Measurements from ENCODE around the gene MTF2.
"Not testable (repeated sequence)": the region's sequence is repeated elsewhere in the genome, so short reads cannot be mapped to it uniquely, and the experiment has no call there.

The MTF2 gene

DNA sequence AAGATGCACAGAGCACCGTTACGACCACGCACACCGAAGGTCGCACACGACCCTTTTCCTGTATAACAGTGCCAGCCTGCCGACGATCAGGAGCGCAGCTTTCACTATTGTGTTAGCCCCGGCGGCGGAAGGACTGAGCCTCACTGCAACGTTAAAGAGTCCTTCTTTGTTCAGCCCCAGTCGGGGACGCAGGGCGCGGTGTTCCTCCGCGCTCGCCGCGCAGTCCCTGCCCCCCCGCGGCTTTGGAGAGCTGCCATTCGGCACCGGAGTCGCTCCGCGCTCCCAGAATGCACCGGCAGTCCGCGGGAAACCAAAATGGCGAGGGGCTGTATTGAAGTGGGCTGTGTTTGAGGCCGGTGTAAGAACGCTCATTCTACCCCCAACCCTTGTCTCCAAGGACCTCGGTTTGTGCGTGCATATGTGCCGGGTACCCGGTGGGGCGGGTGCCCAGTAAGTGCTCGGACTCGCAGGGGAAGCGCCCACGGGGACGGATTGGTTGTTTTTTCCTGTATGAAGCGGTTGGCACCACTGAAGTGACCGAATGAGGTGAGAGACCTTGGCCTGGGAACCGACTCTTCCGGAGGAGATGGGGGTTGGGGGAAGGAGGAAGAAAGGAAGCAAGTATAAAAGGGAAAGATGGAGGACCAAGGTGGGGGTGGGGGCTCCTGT lies at the start of gene MTF2:
MTF2 (plus strand) TSS at position 298 of the 669 bp plus-strand sequence; CDS start at position 542, 244 bp downstream.
- peak; percentile 97 for DNase-seq

DNA sequence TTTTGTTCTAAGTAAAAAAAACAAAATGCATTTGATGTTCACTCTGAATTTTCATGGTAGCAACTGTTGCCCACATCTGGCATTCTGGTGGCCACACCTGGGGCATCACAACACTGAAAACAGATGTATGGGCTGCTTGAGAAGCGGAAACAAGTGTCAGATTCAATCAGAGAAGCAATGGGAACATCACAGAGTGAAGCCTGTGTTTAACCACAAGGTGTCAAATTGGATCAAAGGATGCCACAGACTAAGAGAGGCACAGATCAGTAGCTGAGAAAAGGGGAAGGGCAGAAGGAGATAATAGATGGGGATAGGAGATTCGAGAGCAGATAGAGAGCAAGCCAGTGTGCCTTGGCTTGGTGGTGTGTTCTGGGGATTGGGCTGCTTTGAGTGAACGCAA lies 49.8 kb upstream of the MTF2 start:
- DNase-seq = no peak

DNA sequence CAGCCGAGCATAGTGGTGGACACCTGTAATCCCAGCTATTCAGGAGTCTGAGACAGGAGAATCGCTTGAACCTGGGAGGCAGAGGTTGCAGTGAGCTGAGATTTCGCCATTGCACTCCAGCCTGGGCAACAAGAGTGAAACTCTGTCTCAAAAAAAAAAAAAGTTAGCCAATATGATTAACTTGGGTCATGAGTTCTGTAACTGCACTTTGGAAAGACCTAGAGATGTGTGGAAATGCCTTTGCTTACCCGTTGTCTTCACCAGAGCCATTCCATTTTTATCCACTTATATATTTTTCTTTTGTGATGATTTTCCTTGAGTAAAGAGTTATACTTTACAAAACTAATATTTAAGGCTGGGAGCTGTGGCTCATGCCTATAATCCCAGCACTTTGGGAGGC lies 48.9 kb upstream of the MTF2 start:
- DNase-seq = not testable (repeated sequence)

- no peak for DNase-seq
These were observed 47.4 kb upstream of the MTF2 start for GRCh38 chr1:93031711-93032110.

GRCh38 chr1:93033029-93033428 lies 46.1 kb upstream of the MTF2 start:
- no peak for DNase-seq

- DNase-seq = no peak
These were observed 45.3 kb upstream of the MTF2 start for GRCh38 chr1:93033785-93034184.

GRCh38 chr1:93034397-93034796 lies 44.7 kb upstream of the MTF2 start:
- DNase-seq = no peak

- DNase-seq = no peak
These were observed 42.4 kb upstream of the MTF2 start for GRCh38 chr1:93036672-93037071.

- no peak for DNase-seq
These were observed 36.7 kb upstream of the MTF2 start for GRCh38 chr1:93042187-93043056.

DNA sequence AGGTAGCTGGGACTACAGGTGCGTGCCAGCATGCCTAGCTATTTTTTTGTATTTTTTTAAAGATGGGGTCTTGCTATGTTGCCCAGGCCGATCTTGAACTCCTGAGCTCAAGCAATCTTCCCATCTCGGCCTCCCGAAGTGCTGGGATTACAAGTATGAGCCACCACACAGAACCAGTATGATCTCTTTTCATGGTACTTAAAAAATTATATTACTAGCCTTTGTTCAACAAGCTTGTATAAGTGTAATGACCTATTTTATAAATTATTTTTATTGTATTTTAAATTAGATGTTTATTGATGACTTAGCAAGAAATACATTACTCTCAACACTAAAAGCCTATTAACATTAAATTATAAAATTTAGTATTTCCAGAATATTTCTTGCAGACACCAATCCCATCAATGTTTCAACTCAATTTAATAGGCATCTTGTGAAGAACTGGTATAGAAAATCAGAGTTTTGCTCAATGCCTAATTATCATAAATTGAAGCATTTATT lies 36.0 kb upstream of the MTF2 start:
- no peak for DNase-seq

DNA sequence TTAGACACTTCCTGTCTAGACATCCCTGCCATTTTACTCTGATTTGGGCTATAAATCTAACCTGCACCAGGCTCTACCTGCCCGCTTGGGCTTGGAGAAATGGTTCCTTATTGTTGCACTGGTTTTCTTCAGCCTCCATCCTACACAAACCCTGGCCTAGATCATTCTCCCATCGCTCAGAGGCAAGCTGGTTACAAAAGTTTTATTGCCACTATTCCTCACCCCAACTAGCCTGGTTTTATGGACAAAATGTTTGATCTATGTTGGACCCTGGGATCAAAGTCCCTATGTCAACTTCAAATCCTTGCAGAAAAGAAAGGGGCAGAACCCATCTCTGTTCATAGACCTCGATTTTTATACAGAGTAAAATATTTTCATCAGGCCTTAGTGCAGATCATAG lies 31.5 kb upstream of the MTF2 start:
- DNase-seq = no peak

DNA sequence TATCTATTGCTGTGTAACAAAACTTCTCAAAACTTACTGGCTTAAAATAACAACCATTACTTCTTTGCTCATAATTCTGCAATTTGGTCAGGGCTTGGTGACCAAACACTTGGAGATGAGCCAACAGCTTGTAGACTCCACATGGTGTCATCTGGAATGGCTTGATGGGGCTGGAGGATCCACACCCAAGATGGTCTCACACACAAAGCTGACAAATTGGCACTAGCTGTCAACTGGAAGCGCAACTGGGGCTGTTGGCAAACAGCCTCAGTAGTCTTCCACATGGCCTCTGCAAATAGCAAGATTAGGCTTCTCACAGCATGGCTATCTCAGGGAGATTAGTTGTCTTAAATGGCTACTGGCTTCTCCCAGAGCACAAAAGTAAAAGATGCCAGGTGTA lies 27.1 kb upstream of the MTF2 start:
- DNase-seq = no peak

- no peak for DNase-seq
These were observed 22.9 kb upstream of the MTF2 start for GRCh38 chr1:93056214-93056613.

DNA sequence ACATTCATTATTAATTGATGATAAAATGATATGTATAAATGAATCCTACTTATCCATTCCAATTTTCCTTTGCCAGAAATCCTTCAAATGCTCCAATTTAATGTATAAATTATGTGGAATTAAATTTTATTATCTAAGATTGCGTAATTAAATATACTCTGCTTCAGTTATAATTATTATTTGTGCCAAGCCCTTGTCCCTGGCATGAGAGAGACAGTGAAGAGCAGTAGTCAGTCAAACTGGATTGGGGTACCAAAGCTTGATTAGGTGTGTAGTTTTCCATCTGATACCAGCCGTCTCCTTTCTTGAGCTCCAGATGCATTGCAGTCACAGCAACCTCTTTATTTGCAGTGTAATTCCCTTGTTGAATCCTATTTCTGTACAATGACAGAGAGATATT lies 22.4 kb upstream of the MTF2 start:
- DNase-seq = no peak

DNA sequence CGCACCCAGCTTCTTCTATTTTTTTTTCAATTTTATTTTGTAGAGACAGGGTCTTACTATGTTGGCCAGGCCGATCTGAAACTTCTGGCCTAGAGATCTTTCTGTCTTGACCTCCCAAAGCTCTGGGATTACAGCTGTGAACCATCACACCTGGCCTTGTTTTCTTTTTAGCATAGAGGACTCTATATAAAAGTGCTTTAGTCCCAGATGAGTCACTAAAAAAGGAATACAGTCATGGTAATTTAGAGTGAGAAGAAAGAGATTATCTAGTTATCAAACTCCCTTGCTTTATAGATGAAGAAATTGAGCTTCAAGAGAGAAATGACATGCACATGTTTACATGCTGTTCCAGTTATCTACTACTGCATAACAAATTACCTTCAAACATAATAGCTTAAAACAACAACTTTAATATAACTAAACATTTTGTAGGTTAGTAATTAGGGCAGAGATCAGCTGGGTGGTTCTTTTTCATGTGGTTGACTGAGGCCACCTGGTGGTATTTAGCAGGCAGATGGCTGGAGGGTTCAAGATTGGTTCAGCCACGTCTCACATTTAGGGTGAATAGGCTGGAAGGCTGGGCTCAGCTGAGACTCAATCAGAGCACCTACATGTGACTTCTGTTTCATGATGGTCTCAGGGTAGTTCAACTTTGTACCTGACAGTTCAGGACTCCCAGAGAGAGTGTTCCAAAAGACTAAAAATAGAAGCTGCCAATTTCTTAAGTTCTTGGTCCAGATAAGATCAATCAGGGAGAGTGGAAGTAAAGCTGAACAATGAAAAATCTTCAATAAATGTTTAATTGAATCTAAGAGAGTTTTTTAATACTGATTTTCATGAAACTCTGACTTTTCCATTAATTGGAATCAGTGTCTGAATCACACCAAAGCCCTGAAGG lies 16.9 kb upstream of the MTF2 start:
- no peak for DNase-seq

DNA sequence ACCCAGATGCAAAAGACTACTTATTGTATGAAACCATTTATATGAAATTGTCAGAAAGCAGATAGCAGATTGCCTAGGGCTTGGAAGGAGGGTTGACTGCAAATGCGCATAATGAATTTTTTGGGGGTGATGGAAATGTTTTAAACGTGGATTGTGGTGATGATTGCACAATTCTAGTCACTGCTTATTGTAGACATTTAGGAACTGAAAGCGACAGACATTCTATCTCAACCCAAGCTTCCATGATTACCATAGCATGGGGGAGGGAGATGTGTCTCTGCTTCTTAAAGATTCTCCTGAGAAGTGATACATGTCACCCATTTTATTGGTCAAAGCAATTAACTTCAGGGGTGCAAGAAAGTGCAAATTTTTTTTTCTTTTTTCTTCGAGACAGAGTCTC lies 2.8 kb upstream of the MTF2 start:
- no peak for DNase-seq

DNA sequence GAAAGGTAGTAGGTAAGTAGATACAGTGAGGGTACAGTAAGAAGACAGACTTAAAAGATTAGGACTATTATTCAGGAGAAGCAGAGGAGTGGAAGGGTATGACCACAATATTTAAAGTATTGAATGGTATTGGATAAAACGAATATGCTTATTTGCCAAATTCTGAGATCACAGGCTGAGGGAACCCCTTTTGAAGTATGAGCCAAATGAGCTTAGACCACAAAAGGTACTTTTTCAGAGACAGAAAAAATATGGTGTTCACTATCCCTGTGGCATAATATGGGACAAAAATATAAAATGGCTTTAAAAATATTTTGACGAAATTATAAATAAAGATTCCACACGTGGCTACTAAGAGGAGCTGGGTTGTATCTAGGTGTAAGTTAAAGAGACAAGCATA lies 880 bp upstream of the MTF2 start:
- no peak for DNase-seq

DNA sequence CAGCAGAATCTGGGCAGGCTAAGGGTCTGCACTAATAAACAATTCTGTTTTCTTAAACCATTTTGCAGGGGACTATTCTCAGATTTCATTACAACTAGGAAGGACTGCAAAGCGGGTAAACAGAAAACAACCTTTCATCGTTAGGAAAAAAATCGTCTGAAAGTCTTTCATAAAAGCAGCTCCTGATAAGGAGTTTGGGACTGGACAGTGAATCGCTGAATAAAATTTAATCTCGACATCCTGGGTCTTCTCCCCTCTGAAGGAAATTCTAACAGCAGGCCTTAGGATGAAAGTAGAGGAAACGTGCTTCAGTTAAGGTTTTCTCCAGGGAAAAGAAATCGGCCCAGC lies 471 bp upstream of the MTF2 start:
- DNase-seq = no peak

- peak; percentile 62 for DNase-seq
These were observed 630 bp downstream of the MTF2 start for GRCh38 chr1:93079685-93080141.

- DNase-seq = no peak
These were observed 1.2 kb downstream of the MTF2 start for GRCh38 chr1:93080179-93080823.

GRCh38 chr1:93081716-93082115 lies 2.6 kb downstream of the MTF2 start:
- no peak for DNase-seq

DNA sequence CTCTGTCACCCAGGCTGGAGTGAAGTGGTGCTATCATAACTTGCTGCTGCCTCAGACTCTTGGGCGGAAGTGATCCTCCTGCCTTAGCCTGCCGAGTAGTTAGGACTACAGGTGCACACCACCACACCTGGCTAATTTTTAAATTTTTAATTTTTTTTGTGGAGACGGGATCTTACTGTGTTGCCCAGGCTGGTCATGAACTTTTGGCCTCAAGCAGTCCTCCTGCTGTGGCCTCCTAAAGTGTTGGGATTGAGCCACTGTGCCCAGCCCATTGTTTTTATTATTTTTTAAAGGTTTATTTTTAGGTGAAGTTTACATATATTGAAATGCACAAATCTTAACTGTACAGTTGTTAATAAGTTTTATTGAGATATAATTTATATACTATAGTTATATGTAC lies 3.2 kb downstream of the MTF2 start:
- DNase-seq = no peak

- no peak for DNase-seq
These were observed 4.9 kb downstream of the MTF2 start for GRCh38 chr1:93083979-93084378.
